ENCODE data around the gene WDFY4.

WDFY4 gene

DNA sequence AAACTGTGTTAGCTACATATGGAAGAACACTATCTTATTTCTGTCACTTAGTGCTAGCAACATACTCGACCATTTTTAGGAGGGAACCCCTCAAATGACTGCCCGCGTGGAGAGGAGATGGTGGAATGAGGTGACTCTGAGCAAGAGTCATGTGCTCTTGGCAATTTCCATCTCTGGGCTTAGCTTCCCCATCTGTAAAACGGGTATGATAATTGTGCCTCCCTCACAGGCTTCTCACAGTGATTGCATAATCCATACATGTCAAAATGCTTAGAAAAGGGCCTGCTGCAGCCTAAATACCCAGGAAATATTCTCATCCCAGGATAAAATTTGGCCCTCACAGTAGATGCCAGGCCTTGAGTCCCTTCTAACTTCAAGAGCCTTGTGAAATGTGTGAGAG, 86.6 kb downstream of the WDFY4 start:
- H3K36me3 ChIP-seq (ENCODE audit: control insufficient read depth in 2 of 2, insufficient read depth in 1 of 2, low read length in 2 of 2), result no peaks in the 10 kb centered on the region
- no peaks in the 10 kb centered on the region for H3K9me3 ChIP-seq (ENCODE audit: control insufficient read depth, insufficient read depth, low read depth, low read length)
- no peak for TF ChIP-seq ZNF394 (tag by site-specific recombination; IDR thresholded peaks at IDR 0.05; ENCODE audit: borderline replicate concordance)
- no peak for TF ChIP-seq ZNF501 (tag by site-specific recombination; IDR thresholded peaks at IDR 0.05)
- TF ChIP-seq, protein P1, sequence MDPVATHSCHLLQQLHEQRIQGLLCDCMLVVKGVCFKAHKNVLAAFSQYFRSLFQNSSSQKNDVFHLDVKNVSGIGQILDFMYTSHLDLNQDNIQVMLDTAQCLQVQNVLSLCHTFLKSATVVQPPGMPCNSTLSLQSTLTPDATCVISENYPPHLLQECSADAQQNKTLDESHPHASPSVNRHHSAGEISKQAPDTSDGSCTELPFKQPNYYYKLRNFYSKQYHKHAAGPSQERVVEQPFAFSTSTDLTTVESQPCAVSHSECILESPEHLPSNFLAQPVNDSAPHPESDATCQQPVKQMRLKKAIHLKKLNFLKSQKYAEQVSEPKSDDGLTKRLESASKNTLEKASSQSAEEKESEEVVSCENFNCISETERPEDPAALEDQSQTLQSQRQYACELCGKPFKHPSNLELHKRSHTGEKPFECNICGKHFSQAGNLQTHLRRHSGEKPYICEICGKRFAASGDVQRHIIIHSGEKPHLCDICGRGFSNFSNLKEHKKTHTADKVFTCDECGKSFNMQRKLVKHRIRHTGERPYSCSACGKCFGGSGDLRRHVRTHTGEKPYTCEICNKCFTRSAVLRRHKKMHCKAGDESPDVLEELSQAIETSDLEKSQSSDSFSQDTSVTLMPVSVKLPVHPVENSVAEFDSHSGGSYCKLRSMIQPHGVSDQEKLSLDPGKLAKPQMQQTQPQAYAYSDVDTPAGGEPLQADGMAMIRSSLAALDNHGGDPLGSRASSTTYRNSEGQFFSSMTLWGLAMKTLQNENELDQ (tag by site-specific recombination; IDR thresholded peaks at IDR 0.05; ENCODE audit: low read depth), result no peak
- no peak for TF ChIP-seq ZNF354C (tag by site-specific recombination; IDR thresholded peaks at IDR 0.05; ENCODE audit: borderline replicate concordance, low read depth)
- no peak for TF ChIP-seq PRDM1 (tag by site-specific recombination; IDR thresholded peaks at IDR 0.05)
- TF ChIP-seq, protein P2, sequence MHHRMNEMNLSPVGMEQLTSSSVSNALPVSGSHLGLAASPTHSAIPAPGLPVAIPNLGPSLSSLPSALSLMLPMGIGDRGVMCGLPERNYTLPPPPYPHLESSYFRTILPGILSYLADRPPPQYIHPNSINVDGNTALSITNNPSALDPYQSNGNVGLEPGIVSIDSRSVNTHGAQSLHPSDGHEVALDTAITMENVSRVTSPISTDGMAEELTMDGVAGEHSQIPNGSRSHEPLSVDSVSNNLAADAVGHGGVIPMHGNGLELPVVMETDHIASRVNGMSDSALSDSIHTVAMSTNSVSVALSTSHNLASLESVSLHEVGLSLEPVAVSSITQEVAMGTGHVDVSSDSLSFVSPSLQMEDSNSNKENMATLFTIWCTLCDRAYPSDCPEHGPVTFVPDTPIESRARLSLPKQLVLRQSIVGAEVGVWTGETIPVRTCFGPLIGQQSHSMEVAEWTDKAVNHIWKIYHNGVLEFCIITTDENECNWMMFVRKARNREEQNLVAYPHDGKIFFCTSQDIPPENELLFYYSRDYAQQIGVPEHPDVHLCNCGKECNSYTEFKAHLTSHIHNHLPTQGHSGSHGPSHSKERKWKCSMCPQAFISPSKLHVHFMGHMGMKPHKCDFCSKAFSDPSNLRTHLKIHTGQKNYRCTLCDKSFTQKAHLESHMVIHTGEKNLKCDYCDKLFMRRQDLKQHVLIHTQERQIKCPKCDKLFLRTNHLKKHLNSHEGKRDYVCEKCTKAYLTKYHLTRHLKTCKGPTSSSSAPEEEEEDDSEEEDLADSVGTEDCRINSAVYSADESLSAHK (tag by site-specific recombination; IDR thresholded peaks at IDR 0.05), result no peak
- CTCF ChIA-PET, result no interaction called here
- POLR2A ChIA-PET, result no interaction called here
- H3K27ac ChIP-seq (ENCODE audit: extremely low read depth, low read depth, low read length), result no peak overlapping the region
- no peak overlapping the region for H3K4me3 ChIP-seq (ENCODE audit: low read depth, low read length)
- H3K4me1 ChIP-seq (ENCODE audit: control insufficient read depth, insufficient read depth, low read length), result no peaks in the 10 kb centered on the region

DNA sequence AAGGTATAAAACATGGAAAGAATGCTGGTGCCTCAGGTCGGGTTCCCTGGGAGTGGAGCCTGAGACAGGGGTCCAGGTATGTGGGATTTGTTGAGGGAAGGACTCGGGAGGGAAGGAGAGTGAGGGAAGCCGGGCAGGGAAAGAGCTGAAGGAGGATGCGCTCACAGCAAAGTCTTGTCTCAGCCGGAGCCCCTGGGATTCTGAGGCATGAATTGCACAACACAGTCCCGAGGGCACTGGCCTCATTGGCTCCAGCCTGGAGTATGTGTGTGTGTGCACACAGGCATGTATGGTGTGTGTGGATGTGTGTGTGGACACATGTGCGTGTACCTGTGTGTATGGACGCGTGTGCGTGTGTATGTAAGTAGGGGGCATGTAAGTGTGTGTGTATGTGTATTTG, 87.4 kb downstream of the WDFY4 start:
- TF ChIP-seq ZNF473 (tag by site-specific recombination; IDR thresholded peaks at IDR 0.05) (no peak), ZSCAN30 (tag by site-specific recombination; IDR thresholded peaks at IDR 0.05) (no peak), ZNF223 (tag by site-specific recombination; IDR thresholded peaks at IDR 0.05) (no peak), ZEB2 (tag by site-specific recombination; IDR thresholded peaks at IDR 0.05) (no peak), PRDM1 (tag by site-specific recombination; IDR thresholded peaks at IDR 0.05) (no peak), RBAK (tag by site-specific recombination; IDR thresholded peaks at IDR 0.05) (no peak), ZNF623 (tag by site-specific recombination; IDR thresholded peaks at IDR 0.05) (no peak), ZNF621 (tag by site-specific recombination; IDR thresholded peaks at IDR 0.05) (no peak), KLF10 (tag by site-specific recombination; IDR thresholded peaks at IDR 0.05) (no peak), ZNF843 (tag by site-specific recombination; IDR thresholded peaks at IDR 0.05) (no peak), ZNF341 (tag by site-specific recombination; IDR thresholded peaks at IDR 0.05; ENCODE audit: low read depth) (no peak), KLF9 (tag by site-specific recombination; IDR thresholded peaks at IDR 0.05; ENCODE audit: low read depth) (no peak), ZNF658 (tag by site-specific recombination; IDR thresholded peaks at IDR 0.05) (no peak), ZNF214 (tag by site-specific recombination; IDR thresholded peaks at IDR 0.05; ENCODE audit: borderline replicate concordance) (no peak), ZNF747 (tag by site-specific recombination; IDR thresholded peaks at IDR 0.05) (no peak), ZNF660 (tag by site-specific recombination; IDR thresholded peaks at IDR 0.05) (no peak), ZNF555 (tag by site-specific recombination; conservative IDR thresholded peaks at IDR 0.05) (no peak), FEZF1 (tag by site-specific recombination; IDR thresholded peaks at IDR 0.05) (no peak)
- TF ChIP-seq, protein P3, sequence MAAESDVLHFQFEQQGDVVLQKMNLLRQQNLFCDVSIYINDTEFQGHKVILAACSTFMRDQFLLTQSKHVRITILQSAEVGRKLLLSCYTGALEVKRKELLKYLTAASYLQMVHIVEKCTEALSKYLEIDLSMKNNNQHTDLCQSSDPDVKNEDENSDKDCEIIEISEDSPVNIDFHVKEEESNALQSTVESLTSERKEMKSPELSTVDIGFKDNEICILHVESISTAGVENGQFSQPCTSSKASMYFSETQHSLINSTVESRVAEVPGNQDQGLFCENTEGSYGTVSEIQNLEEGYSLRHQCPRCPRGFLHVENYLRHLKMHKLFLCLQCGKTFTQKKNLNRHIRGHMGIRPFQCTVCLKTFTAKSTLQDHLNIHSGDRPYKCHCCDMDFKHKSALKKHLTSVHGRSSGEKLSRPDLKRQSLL (tag by site-specific recombination; IDR thresholded peaks at IDR 0.05), result no peak
- TF ChIP-seq, protein P4, sequence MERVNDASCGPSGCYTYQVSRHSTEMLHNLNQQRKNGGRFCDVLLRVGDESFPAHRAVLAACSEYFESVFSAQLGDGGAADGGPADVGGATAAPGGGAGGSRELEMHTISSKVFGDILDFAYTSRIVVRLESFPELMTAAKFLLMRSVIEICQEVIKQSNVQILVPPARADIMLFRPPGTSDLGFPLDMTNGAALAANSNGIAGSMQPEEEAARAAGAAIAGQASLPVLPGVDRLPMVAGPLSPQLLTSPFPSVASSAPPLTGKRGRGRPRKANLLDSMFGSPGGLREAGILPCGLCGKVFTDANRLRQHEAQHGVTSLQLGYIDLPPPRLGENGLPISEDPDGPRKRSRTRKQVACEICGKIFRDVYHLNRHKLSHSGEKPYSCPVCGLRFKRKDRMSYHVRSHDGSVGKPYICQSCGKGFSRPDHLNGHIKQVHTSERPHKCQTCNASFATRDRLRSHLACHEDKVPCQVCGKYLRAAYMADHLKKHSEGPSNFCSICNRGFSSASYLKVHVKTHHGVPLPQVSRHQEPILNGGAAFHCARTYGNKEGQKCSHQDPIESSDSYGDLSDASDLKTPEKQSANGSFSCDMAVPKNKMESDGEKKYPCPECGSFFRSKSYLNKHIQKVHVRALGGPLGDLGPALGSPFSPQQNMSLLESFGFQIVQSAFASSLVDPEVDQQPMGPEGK (tag by site-specific recombination; IDR thresholded peaks at IDR 0.05), result no peak
- H3K9me3 ChIP-seq (ENCODE audit: control insufficient read depth, insufficient read depth, low read depth, low read length), result no peaks in the 10 kb centered on the region

More for the DNA sequence above, 87.4 kb downstream of the WDFY4 start:
- Histone ChIP-seq H3K4me3 (ENCODE audit: low read depth, low read length) (no peak overlapping the region), H3K36me3 (ENCODE audit: control insufficient read depth in 2 of 2, insufficient read depth in 1 of 2, low read length in 2 of 2) (no peaks in the 10 kb centered on the region), H3K4me1 (ENCODE audit: control insufficient read depth, insufficient read depth, low read length) (no peaks in the 10 kb centered on the region), H3K27ac (ENCODE audit: extremely low read depth, low read depth, low read length) (no peak overlapping the region)
- POLR2A ChIA-PET, result no interaction called here
- CTCF ChIA-PET, result interaction anchor here (0.7 kb wide), 1 partner anchor 116 kb away, joined by 3 read pairs; no protein-coding TSS in a partner anchor

All from HEK293 (cell line).